Calu3 (cell line): ENCODE results near the gene STK17A. TPM values are rescaled to one million over a fixed set of nuclear protein-coding genes. Genes with fewer than 3 reads are reported as not detected.

Source experiments
- BruUV-seq: library from RNA; stranded (reverse); fragments of 400-500 nt; replicated peaks from 2 replicates; lab custom pipeline; 2021; lab: Mats Ljungman, UMichigan
- CTCF ChIA-PET: fragments of 300-600 bp; sonication (Branson Sonifier 250); formaldehyde crosslinking; loops from one replicate; lab custom pipeline; 2022; ENCODE audit warnings: antibody characterized with exemption; lab: Charles Lee
- DNase-seq: peaks from one replicate; pipeline ENCODE4 v3.0.0; 2022
- H3K27ac Mint-ChIP-seq: one replicate; pipeline ENCODE4 v1.8.0; 2022; ENCODE audit warnings: mixed read lengths; ENCODE audit not compliant: unreplicated experiment
- H3K27me3 Mint-ChIP-seq: one replicate; pipeline ENCODE4 v1.8.0; 2022; ENCODE audit warnings: mixed read lengths; ENCODE audit not compliant: unreplicated experiment
- H3K36me3 Mint-ChIP-seq: one replicate; pipeline ENCODE4 v1.8.0; 2022; ENCODE audit warnings: mild to moderate bottlenecking, moderate library complexity, mixed read lengths; ENCODE audit not compliant: insufficient read depth, unreplicated experiment
- H3K4me1 Mint-ChIP-seq: one replicate; pipeline ENCODE4 v1.8.0; 2022; ENCODE audit warnings: mild to moderate bottlenecking, low read depth, mixed read lengths; ENCODE audit not compliant: unreplicated experiment
- H3K4me3 Mint-ChIP-seq: one replicate; pipeline ENCODE4 v1.8.0; 2022; ENCODE audit warnings: mild to moderate bottlenecking, low read depth, moderate library complexity, mixed read lengths; ENCODE audit not compliant: unreplicated experiment
- H3K9me3 Mint-ChIP-seq: one replicate; pipeline ENCODE4 v1.8.0; 2022; ENCODE audit warnings: low read depth, mixed read lengths; ENCODE audit not compliant: unreplicated experiment
- intact Hi-C: fragments of 100-400 bp; cut with micrococcal nuclease; formaldehyde crosslinking; loops from one replicate; pipeline ENCODE4 v1.10.0; 2022; ENCODE audit not compliant: unreplicated experiment
- total RNA-seq: library from RNA; stranded (reverse); gene quantifications from 2 replicates; pipeline ENCODE4 v1.2.3, GENCODE V29; 2022
- TF ChIP-seq, protein P1 (sequence below): fragments of 200-600 bp; IDR thresholded peaks from one replicate; pipeline ENCODE4 v1.8.0; 2022; ENCODE audit warnings: antibody characterized with exemption; ENCODE audit not compliant: unreplicated experiment

STK17A gene
- total RNA-seq, 1 experiment from 2014 or later = 53.5 TPM

DNA sequence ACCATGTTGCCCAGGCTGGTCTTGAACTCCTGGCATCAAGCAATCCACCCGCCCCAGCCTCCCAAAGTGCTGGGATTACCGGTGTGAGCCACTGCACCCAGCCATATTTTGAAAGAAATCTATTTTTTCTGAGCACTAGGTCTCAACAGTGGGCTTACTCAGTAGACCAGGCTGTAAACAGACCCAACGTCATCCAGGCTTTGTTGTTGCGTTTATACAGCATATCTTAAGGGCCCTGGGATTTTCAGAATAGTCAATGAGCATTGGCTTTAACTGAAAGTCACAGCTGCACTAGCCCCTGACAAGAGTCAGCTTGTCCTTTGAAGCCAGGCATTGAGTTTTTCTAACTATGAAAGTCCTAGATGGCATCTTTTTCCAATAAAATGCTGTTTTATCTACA is 49.8 kb downstream of the STK17A start:
- Mint-ChIP-seq H3K27me3 (no peaks in the 10 kb centered on the region), H3K36me3 (peaks cover 76% of the 10 kb centered on the region), H3K27ac (peak overlapping the region; percentile 5), H3K9me3 (no peaks in the 10 kb centered on the region), H3K4me3 (no peak overlapping the region), H3K4me1 (peaks cover 9% of the 10 kb centered on the region)
- DNase-seq = no peak
- intact Hi-C loops = no loop called here
- BruUV-seq = no TSS peak
- CTCF ChIA-PET = no interaction called here
- TF ChIP-seq, protein P1, sequence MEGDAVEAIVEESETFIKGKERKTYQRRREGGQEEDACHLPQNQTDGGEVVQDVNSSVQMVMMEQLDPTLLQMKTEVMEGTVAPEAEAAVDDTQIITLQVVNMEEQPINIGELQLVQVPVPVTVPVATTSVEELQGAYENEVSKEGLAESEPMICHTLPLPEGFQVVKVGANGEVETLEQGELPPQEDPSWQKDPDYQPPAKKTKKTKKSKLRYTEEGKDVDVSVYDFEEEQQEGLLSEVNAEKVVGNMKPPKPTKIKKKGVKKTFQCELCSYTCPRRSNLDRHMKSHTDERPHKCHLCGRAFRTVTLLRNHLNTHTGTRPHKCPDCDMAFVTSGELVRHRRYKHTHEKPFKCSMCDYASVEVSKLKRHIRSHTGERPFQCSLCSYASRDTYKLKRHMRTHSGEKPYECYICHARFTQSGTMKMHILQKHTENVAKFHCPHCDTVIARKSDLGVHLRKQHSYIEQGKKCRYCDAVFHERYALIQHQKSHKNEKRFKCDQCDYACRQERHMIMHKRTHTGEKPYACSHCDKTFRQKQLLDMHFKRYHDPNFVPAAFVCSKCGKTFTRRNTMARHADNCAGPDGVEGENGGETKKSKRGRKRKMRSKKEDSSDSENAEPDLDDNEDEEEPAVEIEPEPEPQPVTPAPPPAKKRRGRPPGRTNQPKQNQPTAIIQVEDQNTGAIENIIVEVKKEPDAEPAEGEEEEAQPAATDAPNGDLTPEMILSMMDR = no peak

DNA sequence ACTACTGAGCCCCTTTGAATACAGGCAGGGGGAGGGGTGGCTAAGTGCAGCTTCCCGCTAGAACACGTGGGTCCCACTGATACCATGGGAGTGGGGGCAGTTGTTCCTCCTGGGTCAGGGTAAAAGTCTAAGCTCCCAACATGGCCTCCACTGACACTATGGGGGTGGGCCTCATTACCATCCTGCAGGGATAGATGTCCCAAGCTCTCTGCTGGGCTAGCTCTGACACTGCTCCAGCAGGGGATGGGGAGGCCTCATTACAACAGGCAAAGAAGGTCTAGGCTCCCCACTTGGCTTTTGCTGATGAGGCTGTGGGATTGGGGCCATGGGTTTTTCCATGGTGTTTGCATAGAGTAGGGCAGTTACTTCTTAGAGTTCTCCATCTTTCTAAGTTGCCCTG is 51.5 kb downstream of the STK17A start:
- TF ChIP-seq, protein P1 = no peak
- no peak overlapping the region for H3K27ac Mint-ChIP-seq
- no peaks in the 10 kb centered on the region for H3K9me3 Mint-ChIP-seq
- no peak overlapping the region for H3K4me3 Mint-ChIP-seq
- peaks cover 76% of the 10 kb centered on the region for H3K36me3 Mint-ChIP-seq
- BruUV-seq = no TSS peak
- intact Hi-C loops = no loop called here
- H3K4me1 Mint-ChIP-seq = peaks cover 11% of the 10 kb centered on the region
- DNase-seq = no peak
- CTCF ChIA-PET = interaction anchor here (0.5 kb wide), 1 partner anchor 39 kb away, joined by 4 read pairs; no protein-coding TSS in a partner anchor
- no peaks in the 10 kb centered on the region for H3K27me3 Mint-ChIP-seq

DNA sequence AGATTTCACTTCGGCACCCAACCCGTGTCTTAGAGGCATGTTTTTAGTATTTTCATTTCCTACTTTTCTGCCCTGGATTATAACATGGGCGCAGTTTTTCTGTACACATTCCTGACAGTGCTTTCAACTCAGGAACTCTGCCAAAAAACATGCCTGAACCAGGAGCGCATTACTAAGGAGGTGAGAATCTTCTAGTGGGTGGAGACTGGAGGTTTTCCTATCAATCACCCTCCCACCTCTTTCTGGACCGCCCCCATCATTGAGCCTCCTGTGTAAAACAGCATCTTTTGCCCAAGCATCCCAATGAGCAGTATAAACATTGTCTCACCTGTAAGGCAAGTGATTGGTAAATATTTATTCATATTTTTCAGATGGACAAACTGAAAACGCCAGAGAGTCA is 53.2 kb downstream of the STK17A start:
- H3K27me3 Mint-ChIP-seq = no peaks in the 10 kb centered on the region
- no peaks in the 10 kb centered on the region for H3K9me3 Mint-ChIP-seq
- TF ChIP-seq, protein P1 = no peak
- H3K4me1 Mint-ChIP-seq = peaks cover 27% of the 10 kb centered on the region
- no peak overlapping the region for H3K4me3 Mint-ChIP-seq
- CTCF ChIA-PET = no interaction called here
- no peak for DNase-seq
- H3K27ac Mint-ChIP-seq = peak overlapping the region; percentile 75
- intact Hi-C loops = no loop called here
- no TSS peak for BruUV-seq
- H3K36me3 Mint-ChIP-seq = peaks cover 77% of the 10 kb centered on the region

DNA sequence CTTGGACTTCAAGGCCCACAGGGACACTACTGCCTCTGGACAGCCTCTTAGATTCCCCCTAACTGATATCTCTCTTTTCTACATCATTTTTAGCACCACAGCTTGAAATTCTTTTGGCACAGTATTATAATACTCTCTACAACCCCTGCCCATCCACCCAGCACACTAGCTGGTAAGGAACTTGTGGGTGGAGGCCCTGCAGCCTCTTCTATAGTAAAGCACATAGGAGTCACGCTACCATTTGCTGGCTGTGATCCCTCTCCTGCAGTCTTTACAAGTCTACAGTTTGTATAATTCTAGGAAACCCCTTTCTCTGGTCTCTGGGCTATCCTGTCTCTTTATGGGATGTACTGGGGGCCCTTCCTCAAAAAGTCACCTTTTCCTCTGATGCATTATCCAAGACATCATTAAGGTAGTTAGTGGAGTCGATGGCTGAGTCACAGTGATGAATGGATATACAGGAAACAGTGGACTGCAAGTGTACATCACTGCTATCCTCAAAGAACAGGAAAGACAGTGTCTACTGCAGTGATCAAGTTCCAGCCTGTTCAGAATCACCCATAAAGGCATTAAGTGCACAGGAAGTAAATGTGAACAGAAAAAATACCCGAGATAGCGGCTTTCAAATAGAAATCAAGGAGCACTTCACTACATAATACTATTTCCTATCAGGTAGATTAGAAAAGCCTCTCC is 54.4 kb downstream of the STK17A start:
- CTCF ChIA-PET = no interaction called here
- BruUV-seq = no TSS peak
- Mint-ChIP-seq H3K36me3 (peaks cover 70% of the 10 kb centered on the region), H3K9me3 (no peaks in the 10 kb centered on the region), H3K4me3 (no peak overlapping the region), H3K4me1 (peaks cover 27% of the 10 kb centered on the region), H3K27me3 (no peaks in the 10 kb centered on the region), H3K27ac (peak overlapping the region; percentile 4)
- intact Hi-C loops = no loop called here
- DNase-seq = no peak
- TF ChIP-seq, protein P1 = no peak
